ENCODE data around the gene OR6C6.

DNA sequence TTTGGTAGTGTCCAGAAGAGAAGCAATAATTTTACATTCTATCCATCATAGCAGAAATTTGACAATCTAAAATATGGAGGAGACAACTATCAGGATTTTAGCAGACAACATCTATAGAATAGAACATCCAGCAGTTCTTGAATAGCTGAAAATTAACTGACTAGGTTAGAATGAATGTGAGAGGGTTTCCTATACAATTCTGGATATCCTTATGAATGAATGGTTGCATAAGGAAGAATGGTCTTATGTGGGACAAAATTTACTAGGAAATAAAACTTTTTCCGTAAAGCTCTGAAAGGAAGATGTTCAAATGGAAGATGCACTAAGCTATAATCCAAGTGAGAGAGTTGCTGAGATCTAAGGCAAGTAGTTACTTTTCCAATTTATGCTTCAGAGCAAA lies 34.1 kb upstream of the OR6C6 start, which contains the start of gene OR6C3:
- no peak for TF ChIP-seq CTCF (conservative IDR thresholded peaks at IDR 0.05)
- TF ChIP-seq ZFX (IDR thresholded peaks at IDR 0.05), result no peak

Measured in C4-2B (cell line).